K562 (cell line): ENCODE results near the gene DNAJB13. TPM values are rescaled to one million over a fixed set of nuclear protein-coding genes. Genes with fewer than 3 reads are reported as not detected.
A peak's percentile ranks its signal among the peaks of the same experiment; 100 is the strongest.

Source experiments
- ATAC-seq: fragments of 200-7000 bp; cut with Tn5 transposase; 3 replicates; pipeline ENCODE4 v1.9.1; 2020; ENCODE audit warnings: moderate library complexity
- BruUV-seq: library from RNA; stranded (reverse); fragments of 400-500 nt; replicated peaks from 2 replicates; lab custom pipeline; 2021; lab: Mats Ljungman, UMichigan
- CTCF ChIA-PET: fragments of 300-600 bp; formaldehyde crosslinking; extraction: SDS; loops from one replicate; lab custom pipeline; 2021; ENCODE audit warnings: low intra/inter-chr PET ratio; lab: Yijun Ruan, JAX
- POLR2A ChIA-PET: fragments of 300-600, 350-650 bp; sonication (Branson Sonifier 250); formaldehyde crosslinking; extraction: SDS; loops from one replicate; lab custom pipeline; 2021; ENCODE audit warnings: antibody characterized with exemption, inconsistent platforms; lab: Yijun Ruan, JAX
- DNase-seq, 4 experiments: peaks; one replicate each; pipeline versions ENCODE4 v3.0.0 to v3.0.0-alpha.2; 2011 to 2018; ENCODE audit warnings: low spot score in 3 of 4, mixed read lengths in 3 of 4; ENCODE audit errors: extremely low read depth in 1 of 4
- FAIRE-seq: peaks from 2 replicates; lab custom pipeline; 2011; peaks lifted over from hg19 to GRCh38; lab: Jason Lieb, UNC
- H2AFZ ChIP-seq: 2 replicates; pipeline ENCODE4 v1.6.0; 2011; ENCODE audit warnings: low read depth, low read length, control low read depth, inconsistent platforms
- H3K27ac ChIP-seq: fragments of 200-600 bp; 3 replicates; pipeline ENCODE4 v1.8.0; 2011; ENCODE audit warnings: low read depth, mild to moderate bottlenecking, control low read depth, inconsistent platforms, low read length, moderate library complexity, mixed read lengths; ENCODE audit errors: extremely low read depth
- H3K27me3 ChIP-seq, 2 experiments: fragments of 300-600 bp in 1 of 2; 2 replicates in 1 of 2; 3 replicates in 1 of 2; pipeline versions ENCODE4 v1.6.0 to v1.8.0; 2011; ENCODE audit warnings: inconsistent platforms in 2 of 2, low read length in 2 of 2, mild to moderate bottlenecking in 1 of 2, mixed read lengths in 1 of 2, moderate library complexity in 1 of 2; ENCODE audit not compliant: control insufficient read depth in 2 of 2, insufficient read depth in 2 of 2
- H3K36me3 ChIP-seq: fragments of 300-600 bp; 3 replicates; pipeline ENCODE4 v1.8.0; 2011; ENCODE audit warnings: mild to moderate bottlenecking, low read length, inconsistent platforms; ENCODE audit not compliant: control insufficient read depth, insufficient read depth
- H3K4me1 ChIP-seq, 2 experiments: fragments of 200-600 bp in 1 of 2; replicated peaks in 1 of 2; 2 replicates in 1 of 2; 3 replicates in 1 of 2; pipeline versions ENCODE4 v1.5.1 to v1.8.0; 2011; ENCODE audit warnings: inconsistent platforms in 2 of 2, low read length in 2 of 2, mild to moderate bottlenecking in 1 of 2, mixed read lengths in 1 of 2, moderate library complexity in 1 of 2; ENCODE audit not compliant: control insufficient read depth in 2 of 2, insufficient read depth in 2 of 2
- H3K4me2 ChIP-seq: 2 replicates; pipeline ENCODE4 v1.6.1; 2011; ENCODE audit warnings: low read length, control low read depth, inconsistent platforms, mixed read lengths; ENCODE audit not compliant: insufficient read depth
- H3K4me3 ChIP-seq: fragments of 200-600 bp; sonication (generic), shearing (Covaris generic); 2 replicates; pipeline ENCODE4 v1.5.1; 2016; ENCODE audit warnings: control low read depth, inconsistent platforms
- H3K79me2 ChIP-seq: fragments of 200-600 bp; 3 replicates; pipeline ENCODE4 v1.8.0; 2011; ENCODE audit warnings: low read length, inconsistent platforms; ENCODE audit not compliant: control insufficient read depth, insufficient read depth
- H3K9ac ChIP-seq, 2 experiments: 2 replicates each; pipeline versions ENCODE4 v1.6.0 to v1.6.1; 2011; ENCODE audit warnings: low read depth in 2 of 2, low read length in 2 of 2, control low read depth in 1 of 2, inconsistent platforms in 1 of 2, mild to moderate bottlenecking in 1 of 2, mixed read lengths in 1 of 2; ENCODE audit not compliant: insufficient read depth in 1 of 2
- H3K9me1 ChIP-seq: one replicate; pipeline ENCODE4 v1.6.0; 2011; ENCODE audit warnings: inconsistent platforms, mild to moderate bottlenecking, low read length, moderate library complexity; ENCODE audit not compliant: control insufficient read depth, insufficient read depth
- H3K9me3 ChIP-seq: replicated peaks from 2 replicates; pipeline ENCODE4 v1.5.1; 2011; ENCODE audit warnings: low read depth, low read length, inconsistent platforms; ENCODE audit not compliant: control insufficient read depth, insufficient read depth
- H4K20me1 ChIP-seq: replicated peaks from 2 replicates; pipeline ENCODE4 v1.6.1; 2011; ENCODE audit warnings: low read length, inconsistent platforms, mixed read lengths; ENCODE audit not compliant: control insufficient read depth, insufficient read depth
- CBX5 ChIP-seq: IDR thresholded peaks from 2 replicates; pipeline ENCODE4 v1.6.1; 2014; ENCODE audit warnings: low read depth, borderline replicate concordance
- CCNT2 ChIP-seq: IDR thresholded peaks from 2 replicates; pipeline ENCODE4 v1.6.1; 2011; ENCODE audit warnings: borderline replicate concordance, low read depth, mild to moderate bottlenecking, moderate library complexity, mixed read lengths, low read length; ENCODE audit not compliant: insufficient read length; ENCODE audit errors: extremely low read depth
- GTF2A2 ChIP-seq: IDR thresholded peaks from 2 replicates; pipeline ENCODE4 v1.6.1; 2016; ENCODE audit warnings: mild to moderate bottlenecking, missing genetic modification characterization, missing compliant biosample characterization
- NR4A1 ChIP-seq, 2 experiments: fragments of 250-450 bp in 1 of 2; fragments of 450-650 bp in 1 of 2; sonication (Bioruptor Pico) in 1 of 2; IDR thresholded peaks; 2 replicates each; pipeline versions ENCODE4 v1.4.0 to v1.6.1; 2016 to 2020; ENCODE audit warnings: mild to moderate bottlenecking in 2 of 2, missing compliant biosample characterization in 1 of 2, missing genetic modification characterization in 1 of 2, moderate library complexity in 1 of 2
- RB1 ChIP-seq: fragments of 450-650 bp; IDR thresholded peaks from 2 replicates; pipeline ENCODE4 v1.6.1; 2017; ENCODE audit warnings: low read depth, mild to moderate bottlenecking
- ZBTB1 ChIP-seq: sonication (generic); formaldehyde crosslinking; IDR thresholded peaks from 2 replicates; pipeline ENCODE4 v1.8.1; 2023; ENCODE audit warnings: missing genetic modification reagents, low read depth, mild to moderate bottlenecking, borderline replicate concordance
- ZBTB33 ChIP-seq: sonication (generic); formaldehyde crosslinking; IDR thresholded peaks from 2 replicates; pipeline ENCODE4 v1.8.1; 2023; ENCODE audit warnings: mild to moderate bottlenecking, missing genetic modification reagents
- ZNF444 ChIP-seq: fragments of 250-450 bp; sonication (Bioruptor Pico); IDR thresholded peaks from 2 replicates; pipeline ENCODE4 v1.4.0; 2020; ENCODE audit warnings: mild to moderate bottlenecking, moderate library complexity
- ZNF449 ChIP-seq: fragments of 250-450 bp; sonication (Bioruptor Pico); IDR thresholded peaks from 2 replicates; pipeline ENCODE4 v1.8.0; 2022; ENCODE audit warnings: moderate library complexity, mild to moderate bottlenecking, inconsistent platforms
- ZNF707 ChIP-seq: fragments of 250-450 bp; sonication (Bioruptor Pico); conservative IDR thresholded peaks from 2 replicates; pipeline ENCODE4 v1.8.0; 2022; ENCODE audit warnings: inconsistent platforms, mild to moderate bottlenecking, moderate library complexity
- WGBS: fragments of 100-300 bp; shearing (Covaris generic); methylation state at CpG from one replicate; pipeline ENCODE4 v1.1.6; 2016; ENCODE audit warnings: low coverage, mixed read lengths; ENCODE audit not compliant: insufficient coverage; ENCODE audit errors: missing lambda C conversion rate; 5-methylcytosine and 5-hydroxymethylcytosine counted together
- in situ Hi-C: fragments of 300-500 bp; cut with MboI; formaldehyde crosslinking; loops from 4 replicates; pipeline ENCODE4 v1.15.0; 2018; ENCODE audit warnings: inconsistent platforms, mixed read lengths
- intact Hi-C: fragments of 100-400 bp; cut with micrococcal nuclease; formaldehyde crosslinking; loops from 2 replicates; pipeline ENCODE4 v1.14.2; 2022
- polyA plus RNA-seq, 8 experiments: library from polyadenylated mRNA; depleted of rRNA in 4 of 8; stranded (reverse) in 5 of 8; unstranded in 3 of 8; fragments of >200 nt; fragmentation: Nextera tagmentation in 2 of 8; fragmentation: Illumina TruSeq in 1 of 8; extraction: Ambion mirVana in 2 of 8; extraction: Trizol in 1 of 8; gene quantifications; 2 replicates each; pipeline versions ENCODE4 v1.2.1 to v1.2.3, GENCODE V29; 2011 to 2014; ENCODE audit warnings: inconsistent platforms in 1 of 8, missing spikeins in 1 of 8
- total RNA-seq, 7 experiments: library from RNA; depleted of rRNA in 6 of 7; stranded (reverse); fragments of >200 nt in 6 of 7; fragmentation: Illumina TruSeq in 2 of 7; extraction: Trizol in 2 of 7; gene quantifications; 2 replicates each; pipeline versions ENCODE4 v1.2.1 to v1.2.3, GENCODE V29; 2011 to 2021; ENCODE audit warnings: low replicate concordance in 1 of 7
- TF ChIP-seq, protein P1 (sequence below): fragments of 250-450 bp; sonication (Bioruptor Pico); IDR thresholded peaks from 2 replicates; pipeline ENCODE4 v1.4.0; 2020; ENCODE audit warnings: borderline replicate concordance
- TF ChIP-seq, protein P2 (sequence below): sonication (generic); formaldehyde crosslinking; IDR thresholded peaks from 2 replicates; pipeline ENCODE4 v1.8.0; 2022; ENCODE audit warnings: mild to moderate bottlenecking, missing genetic modification reagents

The DNAJB13 gene
- total and polyA plus RNA-seq, 9 of the 15 experiments (the other 6 are each of a cell fraction or from before 2014, with no cell fraction given) = 0.14 TPM; not detected in 8

DNA sequence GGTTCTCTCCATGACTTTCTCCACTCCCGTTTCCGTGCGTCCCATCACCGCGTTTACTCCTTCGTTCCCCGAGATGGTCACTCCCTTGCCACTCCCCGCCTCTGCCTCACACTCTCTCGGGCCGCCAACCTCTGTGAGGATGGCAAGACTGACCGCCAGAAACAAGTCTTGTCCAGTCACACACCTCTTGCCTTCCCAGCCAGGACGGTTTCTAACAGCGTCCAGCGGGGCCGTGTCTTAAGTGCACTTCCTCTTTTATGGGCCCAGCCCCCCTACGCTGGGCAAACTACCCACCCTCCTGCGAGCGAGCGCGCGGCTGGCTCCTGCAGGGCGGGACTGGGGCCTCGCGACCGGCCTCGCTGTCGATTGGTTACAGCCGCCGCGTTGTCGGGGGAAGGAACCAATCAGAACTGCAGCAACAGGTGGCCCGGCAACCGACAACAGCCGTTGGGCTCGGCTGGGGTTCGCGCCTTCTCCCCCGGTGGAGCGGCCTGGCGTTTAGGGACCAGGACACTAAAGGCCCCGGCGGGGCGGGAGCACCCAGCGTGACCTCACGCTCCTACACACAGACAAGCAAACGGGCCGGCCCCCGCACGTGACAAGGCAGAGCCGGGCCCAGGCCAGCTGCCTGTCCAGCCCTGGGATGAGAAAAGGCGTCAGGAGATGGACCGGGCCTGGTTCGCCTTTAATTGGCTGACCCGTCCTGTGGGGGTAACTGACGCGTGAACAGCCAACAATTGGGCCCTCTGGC lies 32.3 kb downstream of the DNAJB13 start:
- Histone ChIP-seq H3K4me2 (peak overlapping the region; percentile 98), H3K27me3 (no peaks in the 10 kb centered on the region), H3K4me3 (peak overlapping the region; percentile 67), H2AFZ (peak overlapping the region; percentile 97), H4K20me1 (no peaks in the 10 kb centered on the region; the same call in 1 of the 2 replicates), H3K27ac (peak overlapping the region; percentile 99), H3K9me3 (no peaks in the 10 kb centered on the region), H3K9me1 (peaks cover 3% of the 10 kb centered on the region), H3K4me1 (peaks cover 41 to 53% of the 10 kb centered on the region in 2 experiments), H3K36me3 (peaks cover 34% of the 10 kb centered on the region), H3K79me2 (peaks cover 44% of the 10 kb centered on the region), H3K9ac (peak overlapping the region; percentile 85 to 96)
- in situ Hi-C loops = no loop called here
- DNase-seq (peak; percentile 96 to 99 (median 98)), ATAC-seq (peak; percentile 87), FAIRE-seq (peak; percentile 81)
- ChIA-PET CTCF (no interaction called here), POLR2A (interaction anchor here (0.6 to 5.8 kb wide), 16 partner anchors 12 to 1156 kb away, joined by 3 to 54 read pairs (median 4); partner anchors contain the start of genes C2CD3 and PPME1)
- BruUV-seq = no TSS peak
- intact Hi-C loops = loop anchor here (1.0 to 5.0 kb wide), 2 partner anchors 28 to 189 kb away; partner anchors contain the start of genes C2CD3 and PPME1
- WGBS = 1% methylated on average over 49 of the region's 56 CpGs
- TF ChIP-seq ZNF707 (CRISPR knock-in tag) (0 out of 2 replicates have a peak, but pooled peaks have one; percentile 9), NR4A1 (CRISPR knock-in tag; IDR thresholded peaks at IDR 0.05) (peak; percentile 88; the same call in 1 of the 2 replicates), NR4A1 (tag; IDR thresholded peaks at IDR 0.05) (peak; percentile 88), ZNF444 (CRISPR knock-in tag) (no peak), CCNT2 (peak; percentile 88), RB1 (peak; percentile 86; the same call in 1 of the 2 replicates), ZBTB1 (CRISPR knock-in tag) (peak; percentile 77), CBX5 (no peak), ZBTB33 (CRISPR knock-in tag) (peak; percentile 61; the same call in 1 of the 2 replicates), GTF2A2 (no peak; the same call in 1 of the 2 replicates), ZNF449 (0 out of 2 replicates have a peak, but pooled peaks have one; percentile 63)
- TF ChIP-seq, protein P1, sequence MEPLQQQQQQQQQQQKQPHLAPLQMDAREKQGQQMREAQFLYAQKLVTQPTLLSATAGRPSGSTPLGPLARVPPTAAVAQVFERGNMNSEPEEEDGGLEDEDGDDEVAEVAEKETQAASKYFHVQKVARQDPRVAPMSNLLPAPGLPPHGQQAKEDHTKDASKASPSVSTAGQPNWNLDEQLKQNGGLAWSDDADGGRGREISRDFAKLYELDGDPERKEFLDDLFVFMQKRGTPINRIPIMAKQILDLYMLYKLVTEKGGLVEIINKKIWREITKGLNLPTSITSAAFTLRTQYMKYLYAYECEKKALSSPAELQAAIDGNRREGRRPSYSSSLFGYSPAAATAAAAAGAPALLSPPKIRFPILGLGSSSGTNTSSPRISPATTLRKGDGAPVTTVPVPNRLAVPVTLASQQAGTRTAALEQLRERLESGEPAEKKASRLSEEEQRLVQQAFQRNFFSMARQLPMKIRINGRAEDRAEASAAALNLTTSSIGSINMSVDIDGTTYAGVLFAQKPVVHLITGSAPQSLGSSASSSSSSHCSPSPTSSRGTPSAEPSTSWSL (CRISPR knock-in tag) = 0 out of 2 replicates have a peak, but pooled peaks have one; percentile 45
- TF ChIP-seq, protein P2, sequence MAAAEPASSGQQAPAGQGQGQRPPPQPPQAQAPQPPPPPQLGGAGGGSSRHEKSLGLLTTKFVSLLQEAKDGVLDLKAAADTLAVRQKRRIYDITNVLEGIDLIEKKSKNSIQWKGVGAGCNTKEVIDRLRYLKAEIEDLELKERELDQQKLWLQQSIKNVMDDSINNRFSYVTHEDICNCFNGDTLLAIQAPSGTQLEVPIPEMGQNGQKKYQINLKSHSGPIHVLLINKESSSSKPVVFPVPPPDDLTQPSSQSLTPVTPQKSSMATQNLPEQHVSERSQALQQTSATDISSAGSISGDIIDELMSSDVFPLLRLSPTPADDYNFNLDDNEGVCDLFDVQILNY (CRISPR knock-in tag) = 0 out of 2 replicates have a peak, but pooled peaks have one; percentile 15
